Activated CD8-positive, alpha-beta memory T cell treated with anti-CD3 and anti-CD28 coated beads for 48 hours (primary cell): ENCODE results near the gene DCUN1D4.
A peak's percentile ranks its signal among the peaks of the same experiment; 100 is the strongest.
"Not testable (repeated sequence)": the region's sequence is repeated elsewhere in the genome, so short reads cannot be mapped to it uniquely, and the experiment has no call there.

Experiments
- DNase-seq, 3 experiments: peaks; one replicate each; pipeline ENCODE4 v3.0.0-alpha.2; 2020; ENCODE audit warnings: low read depth in 2 of 3, low spot score in 2 of 3

Gene DCUN1D4

GRCh38 chr4:51893402-51893801 is 50.4 kb downstream of the DCUN1D4 start:
- not testable (repeated sequence) for DNase-seq

GRCh38 chr4:51894059-51894645 is 51.2 kb downstream of the DCUN1D4 start:
- DNase-seq, result no peak

- DNase-seq, result no peak
Observed at GRCh38 chr4:51895158-51895557, 52.2 kb downstream of the DCUN1D4 start.

- DNase-seq, result peak; percentile 9 to 25 (median 12)
Observed at GRCh38 chr4:51895816-51896408, 53.0 kb downstream of the DCUN1D4 start.

GRCh38 chr4:51901363-51901762 is 58.4 kb downstream of the DCUN1D4 start:
- DNase-seq, result no peak

- DNase-seq, result no peak
Observed at GRCh38 chr4:51906167-51906958, 63.4 kb downstream of the DCUN1D4 start.

GRCh38 chr4:51907006-51907669 is 64.2 kb downstream of the DCUN1D4 start:
- no peak for DNase-seq

- DNase-seq, result no peak
Observed at GRCh38 chr4:51909236-51909703, 66.3 kb downstream of the DCUN1D4 start.

GRCh38 chr4:51918251-51918650 is 75.3 kb downstream of the DCUN1D4 start:
- DNase-seq, result no peak

GRCh38 chr4:51923343-51923742 is 80.4 kb downstream of the DCUN1D4 start:
- DNase-seq, result no peak

GRCh38 chr4:51925307-51925706 is 82.4 kb downstream of the DCUN1D4 start:
- DNase-seq, result no peak

- DNase-seq, result no peak
Observed at GRCh38 chr4:51930557-51930956, 87.6 kb downstream of the DCUN1D4 start.

GRCh38 chr4:51931461-51931860 is 88.5 kb downstream of the DCUN1D4 start:
- no peak for DNase-seq

- DNase-seq, result no peak
Observed at GRCh38 chr4:51932261-51932660, 89.3 kb downstream of the DCUN1D4 start.

- no peak for DNase-seq
Observed at GRCh38 chr4:51932684-51933083, 89.7 kb downstream of the DCUN1D4 start.

- not testable (repeated sequence) for DNase-seq
Observed at GRCh38 chr4:51940460-51940859, 97.5 kb downstream of the DCUN1D4 start.

- no peak for DNase-seq
Observed at GRCh38 chr4:51942108-51942832, 99.3 kb downstream of the DCUN1D4 start.

GRCh38 chr4:51942833-51943215 is 99.9 kb downstream of the DCUN1D4 start:
- DNase-seq, result no peak

- DNase-seq, result no peak
Observed at GRCh38 chr4:51943221-51943620, 100.3 kb downstream of the DCUN1D4 start.

GRCh38 chr4:51958199-51958968 is 115.4 kb downstream of the DCUN1D4 start:
- DNase-seq, result no peak
